K562 (cell line): ENCODE measurements around the gene HPN. TPM values are rescaled to one million over a fixed set of nuclear protein-coding genes. Genes with fewer than 3 reads are reported as not detected.
A peak's percentile ranks its signal among the peaks of the same experiment; 100 is the strongest.

ENCODE experiments used
- ATAC-seq: fragments of 200-7000 bp; cut with Tn5 transposase; 3 replicates; pipeline ENCODE4 v1.9.1; 2020; ENCODE audit warnings: moderate library complexity
- BruUV-seq: library from RNA; stranded (reverse); fragments of 400-500 nt; replicated peaks from 2 replicates; lab custom pipeline; 2021; lab: Mats Ljungman, UMichigan
- CTCF ChIA-PET: fragments of 300-600 bp; formaldehyde crosslinking; extraction: SDS; loops from one replicate; lab custom pipeline; 2021; ENCODE audit warnings: low intra/inter-chr PET ratio; lab: Yijun Ruan, JAX
- POLR2A ChIA-PET: fragments of 300-600, 350-650 bp; sonication (Branson Sonifier 250); formaldehyde crosslinking; extraction: SDS; loops from one replicate; lab custom pipeline; 2021; ENCODE audit warnings: antibody characterized with exemption, inconsistent platforms; lab: Yijun Ruan, JAX
- DNase-seq, 4 experiments: peaks; one replicate each; pipeline versions ENCODE4 v3.0.0 to v3.0.0-alpha.2; 2011 to 2018; ENCODE audit warnings: low spot score in 3 of 4, mixed read lengths in 3 of 4; ENCODE audit errors: extremely low read depth in 1 of 4
- FAIRE-seq: peaks from 2 replicates; lab custom pipeline; 2011; peaks lifted over from hg19 to GRCh38; lab: Jason Lieb, UNC
- H2AFZ ChIP-seq: 2 replicates; pipeline ENCODE4 v1.6.0; 2011; ENCODE audit warnings: low read depth, low read length, control low read depth, inconsistent platforms
- H3K27ac ChIP-seq: fragments of 200-600 bp; 3 replicates; pipeline ENCODE4 v1.8.0; 2011; ENCODE audit warnings: low read depth, mild to moderate bottlenecking, control low read depth, inconsistent platforms, low read length, moderate library complexity, mixed read lengths; ENCODE audit errors: extremely low read depth
- H3K27me3 ChIP-seq, 2 experiments: fragments of 300-600 bp in 1 of 2; 2 replicates in 1 of 2; 3 replicates in 1 of 2; pipeline versions ENCODE4 v1.6.0 to v1.8.0; 2011; ENCODE audit warnings: inconsistent platforms in 2 of 2, low read length in 2 of 2, mild to moderate bottlenecking in 1 of 2, mixed read lengths in 1 of 2, moderate library complexity in 1 of 2; ENCODE audit not compliant: control insufficient read depth in 2 of 2, insufficient read depth in 2 of 2
- H3K36me3 ChIP-seq: fragments of 300-600 bp; 3 replicates; pipeline ENCODE4 v1.8.0; 2011; ENCODE audit warnings: mild to moderate bottlenecking, low read length, inconsistent platforms; ENCODE audit not compliant: control insufficient read depth, insufficient read depth
- H3K4me1 ChIP-seq, 2 experiments: fragments of 200-600 bp in 1 of 2; replicated peaks in 1 of 2; 2 replicates in 1 of 2; 3 replicates in 1 of 2; pipeline versions ENCODE4 v1.5.1 to v1.8.0; 2011; ENCODE audit warnings: inconsistent platforms in 2 of 2, low read length in 2 of 2, mild to moderate bottlenecking in 1 of 2, mixed read lengths in 1 of 2, moderate library complexity in 1 of 2; ENCODE audit not compliant: control insufficient read depth in 2 of 2, insufficient read depth in 2 of 2
- H3K4me2 ChIP-seq: 2 replicates; pipeline ENCODE4 v1.6.1; 2011; ENCODE audit warnings: low read length, control low read depth, inconsistent platforms, mixed read lengths; ENCODE audit not compliant: insufficient read depth
- H3K4me3 ChIP-seq: fragments of 200-600 bp; sonication (generic), shearing (Covaris generic); 2 replicates; pipeline ENCODE4 v1.5.1; 2016; ENCODE audit warnings: control low read depth, inconsistent platforms
- H3K79me2 ChIP-seq: fragments of 200-600 bp; 3 replicates; pipeline ENCODE4 v1.8.0; 2011; ENCODE audit warnings: low read length, inconsistent platforms; ENCODE audit not compliant: control insufficient read depth, insufficient read depth
- H3K9ac ChIP-seq, 2 experiments: 2 replicates each; pipeline versions ENCODE4 v1.6.0 to v1.6.1; 2011; ENCODE audit warnings: low read depth in 2 of 2, low read length in 2 of 2, control low read depth in 1 of 2, inconsistent platforms in 1 of 2, mild to moderate bottlenecking in 1 of 2, mixed read lengths in 1 of 2; ENCODE audit not compliant: insufficient read depth in 1 of 2
- H3K9me1 ChIP-seq: one replicate; pipeline ENCODE4 v1.6.0; 2011; ENCODE audit warnings: inconsistent platforms, mild to moderate bottlenecking, low read length, moderate library complexity; ENCODE audit not compliant: control insufficient read depth, insufficient read depth
- H3K9me3 ChIP-seq: replicated peaks from 2 replicates; pipeline ENCODE4 v1.5.1; 2011; ENCODE audit warnings: low read depth, low read length, inconsistent platforms; ENCODE audit not compliant: control insufficient read depth, insufficient read depth
- H4K20me1 ChIP-seq: replicated peaks from 2 replicates; pipeline ENCODE4 v1.6.1; 2011; ENCODE audit warnings: low read length, inconsistent platforms, mixed read lengths; ENCODE audit not compliant: control insufficient read depth, insufficient read depth
- COPS2 ChIP-seq: fragments of 450-650 bp; conservative IDR thresholded peaks from 2 replicates; pipeline ENCODE4 v1.6.1; 2016; ENCODE audit warnings: mild to moderate bottlenecking, moderate library complexity
- POLR2AphosphoS5 ChIP-seq: IDR thresholded peaks from 2 replicates; pipeline ENCODE4 v1.6.1; 2011; ENCODE audit warnings: mild to moderate bottlenecking, low read depth, low read length, moderate library complexity; ENCODE audit not compliant: control insufficient read depth, insufficient read depth
- RBM25 ChIP-seq: fragments of 200-400 bp; formaldehyde crosslinking; IDR thresholded peaks from 2 replicates; pipeline ENCODE4 v1.6.1; 2018; ENCODE audit warnings: low read length, low read depth, moderate library complexity; ENCODE audit not compliant: severe bottlenecking
- WGBS: fragments of 100-300 bp; shearing (Covaris generic); methylation state at CpG from one replicate; pipeline ENCODE4 v1.1.6; 2016; ENCODE audit warnings: low coverage, mixed read lengths; ENCODE audit not compliant: insufficient coverage; ENCODE audit errors: missing lambda C conversion rate; 5-methylcytosine and 5-hydroxymethylcytosine counted together
- in situ Hi-C: fragments of 300-500 bp; cut with MboI; formaldehyde crosslinking; loops from 4 replicates; pipeline ENCODE4 v1.15.0; 2018; ENCODE audit warnings: inconsistent platforms, mixed read lengths
- intact Hi-C: fragments of 100-400 bp; cut with micrococcal nuclease; formaldehyde crosslinking; loops from 2 replicates; pipeline ENCODE4 v1.14.2; 2022
- polyA plus RNA-seq, 8 experiments: library from polyadenylated mRNA; depleted of rRNA in 4 of 8; stranded (reverse) in 5 of 8; unstranded in 3 of 8; fragments of >200 nt; fragmentation: Nextera tagmentation in 2 of 8; fragmentation: Illumina TruSeq in 1 of 8; extraction: Ambion mirVana in 2 of 8; extraction: Trizol in 1 of 8; gene quantifications; 2 replicates each; pipeline versions ENCODE4 v1.2.1 to v1.2.3, GENCODE V29; 2011 to 2014; ENCODE audit warnings: inconsistent platforms in 1 of 8, missing spikeins in 1 of 8
- total RNA-seq, 7 experiments: library from RNA; depleted of rRNA in 6 of 7; stranded (reverse); fragments of >200 nt in 6 of 7; fragmentation: Illumina TruSeq in 2 of 7; extraction: Trizol in 2 of 7; gene quantifications; 2 replicates each; pipeline versions ENCODE4 v1.2.1 to v1.2.3, GENCODE V29; 2011 to 2021; ENCODE audit warnings: low replicate concordance in 1 of 7
- TF ChIP-seq, protein P1 (sequence below): fragments of 250-450 bp; sonication (Bioruptor Pico); IDR thresholded peaks from 2 replicates; pipeline ENCODE4 v1.5.0; 2022; ENCODE audit warnings: mild to moderate bottlenecking

The HPN gene
- total and polyA plus RNA-seq, 9 of the 15 experiments (the other 6 are each of a cell fraction or from before 2014, with no cell fraction given), result 0.10 to 0.20 TPM; not detected in 7

DNA sequence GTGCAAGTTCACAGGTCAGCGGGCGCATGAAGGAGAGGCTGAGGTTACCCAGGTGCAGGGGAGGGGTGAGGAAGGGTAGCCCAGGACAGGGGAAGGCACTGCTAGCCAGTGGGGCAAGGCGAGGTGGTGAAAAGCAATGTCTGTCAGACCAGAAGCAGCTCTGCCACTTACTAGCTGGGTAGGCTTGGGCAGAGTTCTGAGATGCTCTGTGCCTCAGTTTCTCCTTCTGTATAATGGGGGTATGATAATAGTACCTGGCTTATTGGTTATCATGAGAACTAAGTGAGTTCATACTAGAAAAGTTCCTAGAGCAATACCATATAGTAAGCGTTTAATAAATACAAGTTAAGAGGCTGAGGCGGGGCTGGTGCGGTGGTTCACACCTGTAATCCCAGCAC, 25.6 kb upstream of the HPN start (continued):
- TF ChIP-seq POLR2AphosphoS5, result no peak
- peak; percentile 52 for TF ChIP-seq RBM25

- no peaks in the 10 kb centered on the region for H3K9me3 ChIP-seq
- peaks cover 0 to 18% of the 10 kb centered on the region in 2 experiments; a peak in 2 of 5 replicates for H3K4me1 ChIP-seq
- H3K4me2 ChIP-seq, result no peak overlapping the region
- 79% methylated on average over 3 of the region's 3 CpGs for WGBS
- no peak overlapping the region for H3K4me3 ChIP-seq
- H3K36me3 ChIP-seq, result peaks cover 93% of the 10 kb centered on the region
- no peaks in the 10 kb centered on the region for H3K79me2 ChIP-seq
- H3K27ac ChIP-seq, result no peak overlapping the region
- no peak for ATAC-seq
- H4K20me1 ChIP-seq, result no peaks in the 10 kb centered on the region
- no peak for TF ChIP-seq COPS2
- TF ChIP-seq, protein P1, sequence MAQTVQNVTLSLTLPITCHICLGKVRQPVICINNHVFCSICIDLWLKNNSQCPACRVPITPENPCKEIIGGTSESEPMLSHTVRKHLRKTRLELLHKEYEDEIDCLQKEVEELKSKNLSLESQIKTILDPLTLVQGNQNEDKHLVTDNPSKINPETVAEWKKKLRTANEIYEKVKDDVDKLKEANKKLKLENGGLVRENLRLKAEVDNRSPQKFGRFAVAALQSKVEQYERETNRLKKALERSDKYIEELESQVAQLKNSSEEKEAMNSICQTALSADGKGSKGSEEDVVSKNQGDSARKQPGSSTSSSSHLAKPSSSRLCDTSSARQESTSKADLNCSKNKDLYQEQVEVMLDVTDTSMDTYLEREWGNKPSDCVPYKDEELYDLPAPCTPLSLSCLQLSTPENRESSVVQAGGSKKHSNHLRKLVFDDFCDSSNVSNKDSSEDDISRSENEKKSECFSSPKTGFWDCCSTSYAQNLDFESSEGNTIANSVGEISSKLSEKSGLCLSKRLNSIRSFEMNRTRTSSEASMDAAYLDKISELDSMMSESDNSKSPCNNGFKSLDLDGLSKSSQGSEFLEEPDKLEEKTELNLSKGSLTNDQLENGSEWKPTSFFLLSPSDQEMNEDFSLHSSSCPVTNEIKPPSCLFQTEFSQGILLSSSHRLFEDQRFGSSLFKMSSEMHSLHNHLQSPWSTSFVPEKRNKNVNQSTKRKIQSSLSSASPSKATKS (CRISPR knock-in tag), result no peak
- ChIA-PET CTCF (no interaction called here), POLR2A (interaction anchor here (3.9 kb wide), 1 partner anchor 9 kb away, joined by 18 read pairs; no protein-coding TSS in a partner anchor)
- FAIRE-seq, result no peak
- H3K27me3 ChIP-seq, result no peaks in the 10 kb centered on the region
- no TSS peak for BruUV-seq
- no peak overlapping the region for H2AFZ ChIP-seq
- peaks cover 4% of the 10 kb centered on the region for H3K9me1 ChIP-seq
- intact Hi-C loops, result no loop called here
- in situ Hi-C loops, result no loop called here
- DNase-seq, result no peak
- H3K9ac ChIP-seq, result peak overlapping the region in 1 of 2 experiments; percentile 32; a peak in 1 of 4 replicates
Measured at GRCh38 chr19:35017507-35017906, 24.0 kb upstream of the HPN start.
